SK-N-SH treated with all-trans-retinoic acid at 6 μM for 48 hours (cell line): Measurements from ENCODE around the gene OR6C65.

Source experiments
- ARNTL ChIP-seq: fragments of 450-650 bp; formaldehyde crosslinking; IDR thresholded peaks from 2 replicates; pipeline ENCODE4 v1.5.0; 2020; ENCODE audit warnings: low read depth, mild to moderate bottlenecking, moderate library complexity, borderline replicate concordance
- CREB5 ChIP-seq: fragments of 250-450 bp; sonication (Bioruptor Pico); IDR thresholded peaks from 2 replicates; pipeline ENCODE4 v1.5.1; 2020; ENCODE audit warnings: low read depth, mild to moderate bottlenecking, moderate library complexity
- GLIS3 ChIP-seq: fragments of 250-450 bp; sonication (Bioruptor Pico); IDR thresholded peaks from 2 replicates; pipeline ENCODE4 v1.5.0; 2020; ENCODE audit warnings: mild to moderate bottlenecking, moderate library complexity
- PATZ1 ChIP-seq: fragments of 250-450 bp; sonication (Bioruptor Pico); IDR thresholded peaks from 2 replicates; pipeline ENCODE4 v1.8.0; 2020; ENCODE audit warnings: mild to moderate bottlenecking, moderate library complexity, borderline replicate concordance
- POU6F1 ChIP-seq: fragments of 250-450 bp; sonication (Bioruptor Pico); IDR thresholded peaks from 2 replicates; pipeline ENCODE4 v1.8.0; 2021; ENCODE audit warnings: low read depth, mild to moderate bottlenecking, moderate library complexity, borderline replicate concordance
- RARB ChIP-seq: fragments of 250-450 bp; sonication (Bioruptor Pico); IDR thresholded peaks from 2 replicates; pipeline ENCODE4 v1.8.0; 2021; ENCODE audit warnings: mild to moderate bottlenecking, moderate library complexity
- SNAI2 ChIP-seq: fragments of 250-450 bp; sonication (Bioruptor Pico); IDR thresholded peaks from 2 replicates; pipeline ENCODE4 v1.5.0; 2020; ENCODE audit warnings: mild to moderate bottlenecking, moderate library complexity
- TCF4 ChIP-seq: fragments of 250-450 bp; sonication (Bioruptor Pico); IDR thresholded peaks from 2 replicates; pipeline ENCODE4 v1.8.0; 2021; ENCODE audit warnings: mild to moderate bottlenecking, moderate library complexity, borderline replicate concordance
- ZC3H10 ChIP-seq: fragments of 250-450 bp; sonication (Bioruptor Pico); IDR thresholded peaks from 2 replicates; pipeline ENCODE4 v1.5.1; 2021; ENCODE audit warnings: mild to moderate bottlenecking, moderate library complexity

GRCh38 chr12:55396326-55396725 is 4.0 kb upstream of the OR6C65 start:
- TF ChIP-seq ZC3H10 (no peak), CREB5 (CRISPR knock-in tag) (no peak), PATZ1 (CRISPR knock-in tag) (no peak), ARNTL (CRISPR knock-in tag) (no peak), RARB (CRISPR knock-in tag) (no peak), POU6F1 (CRISPR knock-in tag) (no peak), TCF4 (CRISPR knock-in tag) (no peak), GLIS3 (CRISPR knock-in tag) (no peak), SNAI2 (no peak)
